Neural cell (in vitro differentiated cells): ENCODE results near the gene RPL15.

Source experiments
- CTCF ChIP-seq: fragments of 450-650 bp; IDR thresholded peaks from 2 replicates; pipeline ENCODE4 v1.5.1; 2014; ENCODE audit warnings: antibody characterized with exemption, mild to moderate bottlenecking, moderate library complexity; ENCODE audit not compliant: poor library complexity, severe bottlenecking
- EP300 ChIP-seq: fragments of 450-650 bp; conservative IDR thresholded peaks from 2 replicates; pipeline ENCODE4 v1.6.1; 2014; ENCODE audit warnings: antibody characterized with exemption, mild to moderate bottlenecking, moderate library complexity; ENCODE audit not compliant: poor library complexity, severe bottlenecking
- TAF1 ChIP-seq: IDR thresholded peaks from 2 replicates; pipeline ENCODE4 v1.6.1; 2012; ENCODE audit warnings: low read depth

DNA sequence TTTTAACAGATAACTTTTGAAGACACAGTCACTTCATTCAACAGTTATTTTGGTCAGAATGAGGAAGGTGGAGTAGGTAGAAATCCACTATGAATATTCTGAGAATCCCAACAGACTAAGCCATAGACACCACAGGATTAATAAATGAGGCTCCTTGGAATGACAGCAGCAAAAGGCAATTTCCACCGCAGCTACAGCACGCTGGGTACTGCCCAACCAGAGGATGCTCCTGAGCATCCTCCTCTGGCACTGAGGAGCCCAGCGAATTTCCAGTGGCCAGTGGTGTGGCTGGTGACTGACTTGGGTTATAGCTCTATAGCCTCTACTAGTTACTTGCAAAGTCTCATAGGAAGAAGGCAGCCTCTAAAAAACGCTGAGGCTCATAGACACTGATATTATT, 24.5 kb downstream of the RPL15 start:
- TF ChIP-seq TAF1: no peak
- no peak for TF ChIP-seq CTCF
- TF ChIP-seq EP300: no peak
